CD4-positive, alpha-beta T cell treated with Interleukin-15 for 4 hours (primary cell): ENCODE measurements around the gene NUDCD3.

Source experiments
- DNase-seq: peaks from one replicate; pipeline ENCODE4 v3.0.0-alpha.2; 2020; ENCODE audit warnings: low spot score

The NUDCD3 gene

DNA sequence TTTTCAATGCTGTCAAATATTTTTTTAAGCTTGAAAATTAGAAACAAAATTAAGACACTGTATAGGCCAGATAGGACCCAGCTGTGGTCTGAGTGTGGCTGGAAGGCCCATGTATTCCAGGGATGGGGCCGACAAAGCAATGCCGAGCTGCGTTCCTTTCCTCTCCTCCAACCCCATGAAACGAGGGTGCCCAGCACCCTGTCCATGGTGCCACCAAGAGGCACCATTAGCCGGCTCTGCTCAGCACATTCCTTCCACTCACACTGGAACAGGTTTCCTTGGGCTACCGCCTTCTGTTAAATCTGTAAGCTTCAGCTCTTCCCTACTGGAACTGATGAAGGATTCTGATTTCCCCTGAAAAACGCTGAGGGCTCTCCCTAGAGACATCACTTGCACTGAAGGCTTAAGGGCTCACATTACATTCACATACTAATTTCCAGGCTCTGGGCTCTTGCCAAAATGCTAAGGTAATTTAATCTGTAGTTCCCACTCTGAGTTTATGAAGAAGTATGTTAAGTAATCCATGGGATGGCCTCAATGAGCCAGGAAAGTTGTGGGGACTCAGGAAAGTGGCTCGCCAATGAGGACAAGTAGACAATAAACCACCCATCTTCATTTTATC is 91.4 kb downstream of the NUDCD3 start:
- no peak for DNase-seq

DNA sequence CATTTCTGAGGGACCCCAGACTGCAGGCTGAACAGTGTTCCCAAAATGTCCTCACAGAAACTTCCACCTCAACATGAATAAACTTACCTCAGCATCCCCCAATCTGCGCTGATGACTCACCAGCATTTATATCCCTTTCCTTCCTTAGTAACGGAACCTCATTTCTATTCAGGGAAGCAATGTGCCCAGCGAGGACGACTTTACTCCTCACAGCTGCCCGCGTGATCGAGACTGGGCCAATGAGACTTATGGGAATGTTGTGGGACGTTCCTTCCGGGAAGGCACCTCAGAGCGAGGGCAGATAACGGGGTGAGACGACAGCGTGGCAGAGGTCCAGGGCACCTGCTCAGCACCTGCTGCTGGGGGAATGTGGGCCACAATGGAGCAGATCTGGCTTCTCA is 91.9 kb downstream of the NUDCD3 start:
- DNase-seq: no peak

- no peak for DNase-seq
Measured at GRCh38 chr7:44396931-44397545, 93.4 kb downstream of the NUDCD3 start.

GRCh38 chr7:44396496-44396895 is 94.0 kb downstream of the NUDCD3 start:
- no peak for DNase-seq

DNA sequence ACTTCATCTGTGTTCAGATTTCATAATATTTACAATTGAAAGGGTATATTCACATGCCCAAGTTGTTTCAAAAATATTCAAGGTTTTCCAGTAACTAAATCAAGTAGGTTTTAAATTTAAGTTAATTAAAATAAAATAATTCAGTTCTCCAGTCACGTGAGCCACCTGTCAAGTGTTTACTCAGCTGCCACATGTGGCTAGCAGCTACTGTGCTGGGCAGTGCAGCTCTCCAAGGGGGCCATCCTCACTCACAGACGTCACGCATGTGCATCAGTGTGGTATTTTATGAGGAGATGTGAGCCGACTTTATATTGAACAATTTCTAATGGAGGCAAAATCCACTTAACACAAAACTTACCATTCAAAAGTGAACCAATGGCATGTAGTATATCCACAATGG is 95.4 kb downstream of the NUDCD3 start:
- DNase-seq: no peak

DNA sequence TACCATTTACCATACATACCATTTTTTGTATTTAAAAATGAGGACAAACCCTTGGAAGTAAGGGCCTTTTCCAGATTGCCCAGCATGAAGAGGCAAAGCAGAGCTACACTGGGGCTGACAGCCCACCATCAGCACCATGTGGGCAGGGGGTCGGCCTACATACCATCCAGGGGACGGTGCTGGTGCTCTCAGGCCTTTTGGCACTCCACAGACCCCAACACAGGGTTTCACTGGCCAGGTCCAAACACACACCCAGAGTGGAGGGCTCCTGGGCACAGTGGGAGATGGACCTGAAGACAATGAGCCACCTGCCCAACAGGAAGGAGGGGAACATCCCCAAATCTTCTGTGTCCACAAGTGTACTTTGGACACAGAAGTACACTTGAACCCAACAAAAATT is 95.8 kb downstream of the NUDCD3 start:
- no peak for DNase-seq

- no peak for DNase-seq
Measured at GRCh38 chr7:44394112-44394447, 96.4 kb downstream of the NUDCD3 start.

GRCh38 chr7:44393238-44394111 is 97.0 kb downstream of the NUDCD3 start:
- no peak for DNase-seq

DNA sequence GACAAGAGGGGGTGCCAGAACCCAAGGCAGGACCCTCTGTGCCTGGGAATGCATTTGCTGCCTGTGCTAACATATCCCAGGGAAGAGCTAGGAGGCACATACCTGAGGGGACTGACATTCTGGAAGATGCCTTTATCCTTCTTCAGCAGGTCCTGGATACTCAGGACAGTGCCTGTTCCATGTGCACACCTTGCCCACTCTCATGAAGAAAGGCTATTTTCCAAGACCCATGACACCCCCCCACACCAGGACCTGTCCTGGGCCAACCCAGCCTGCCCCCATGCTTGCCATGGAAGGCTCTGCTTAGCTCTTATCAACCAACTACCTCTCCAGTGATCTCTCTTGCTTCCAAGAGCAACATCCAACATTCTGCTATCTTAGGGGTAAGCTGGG is 97.8 kb downstream of the NUDCD3 start:
- no peak for DNase-seq

DNA sequence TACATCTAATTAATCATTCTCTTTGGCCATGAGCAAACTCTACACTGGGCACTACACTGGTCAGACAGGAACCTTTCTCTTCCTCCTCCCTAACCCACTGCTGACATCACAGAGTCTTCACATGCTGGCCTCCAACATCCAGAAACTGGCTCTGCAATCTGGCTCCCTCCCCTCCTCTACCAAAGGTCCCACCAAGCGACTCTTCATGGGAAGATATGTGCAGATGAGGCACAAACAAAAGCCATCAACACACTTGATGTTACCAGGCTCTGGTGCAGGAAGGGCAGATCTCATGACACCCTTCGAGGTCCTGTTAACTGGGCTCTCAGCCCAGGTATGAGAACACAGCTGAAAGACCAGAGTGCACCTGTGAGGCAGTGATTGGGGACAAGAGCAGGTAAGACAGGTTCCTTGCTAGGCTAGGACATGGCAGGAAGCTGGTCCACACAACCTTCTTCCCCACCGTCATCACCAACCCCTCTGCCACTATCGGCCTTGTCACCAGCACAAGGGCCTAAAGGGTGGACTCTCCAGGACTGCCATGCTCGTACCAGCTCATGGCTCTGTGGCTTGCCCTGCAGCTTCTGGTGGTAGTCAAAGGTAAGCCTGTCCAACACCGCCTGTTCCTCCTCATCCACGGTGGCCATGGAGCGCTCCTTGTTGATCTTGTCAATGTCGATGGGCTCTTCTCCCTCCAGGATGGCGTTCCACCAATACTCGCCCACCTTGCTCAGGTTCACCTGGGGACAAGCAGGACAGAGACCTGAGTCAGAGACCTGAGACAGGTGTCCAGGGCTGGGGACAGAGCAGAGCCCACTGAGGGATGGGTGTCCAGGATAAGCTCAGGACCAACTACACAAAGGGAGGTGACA is 98.5 kb downstream of the NUDCD3 start:
- no peak for DNase-seq

DNA sequence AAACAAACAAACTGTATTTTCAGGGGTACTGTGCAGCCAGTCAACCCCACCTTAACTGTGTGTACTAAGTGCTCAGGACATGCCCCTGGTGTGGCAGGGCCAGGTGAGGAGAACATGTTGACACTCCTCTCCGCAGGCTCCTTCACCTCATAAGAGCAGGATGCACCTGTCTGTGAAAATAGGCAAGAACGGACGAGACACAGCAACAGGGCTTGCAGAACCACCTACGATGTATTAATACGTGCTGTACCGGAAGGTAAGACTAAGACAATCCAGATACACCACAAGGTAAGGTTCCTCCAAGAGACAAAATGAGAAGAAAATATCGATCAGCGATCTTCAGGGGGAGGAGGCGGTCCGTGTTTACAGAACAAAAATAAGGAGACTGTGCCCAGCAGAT is 99.3 kb downstream of the NUDCD3 start:
- no peak for DNase-seq

- no peak for DNase-seq
Measured at GRCh38 chr7:44390701-44391100, 99.8 kb downstream of the NUDCD3 start.

DNA sequence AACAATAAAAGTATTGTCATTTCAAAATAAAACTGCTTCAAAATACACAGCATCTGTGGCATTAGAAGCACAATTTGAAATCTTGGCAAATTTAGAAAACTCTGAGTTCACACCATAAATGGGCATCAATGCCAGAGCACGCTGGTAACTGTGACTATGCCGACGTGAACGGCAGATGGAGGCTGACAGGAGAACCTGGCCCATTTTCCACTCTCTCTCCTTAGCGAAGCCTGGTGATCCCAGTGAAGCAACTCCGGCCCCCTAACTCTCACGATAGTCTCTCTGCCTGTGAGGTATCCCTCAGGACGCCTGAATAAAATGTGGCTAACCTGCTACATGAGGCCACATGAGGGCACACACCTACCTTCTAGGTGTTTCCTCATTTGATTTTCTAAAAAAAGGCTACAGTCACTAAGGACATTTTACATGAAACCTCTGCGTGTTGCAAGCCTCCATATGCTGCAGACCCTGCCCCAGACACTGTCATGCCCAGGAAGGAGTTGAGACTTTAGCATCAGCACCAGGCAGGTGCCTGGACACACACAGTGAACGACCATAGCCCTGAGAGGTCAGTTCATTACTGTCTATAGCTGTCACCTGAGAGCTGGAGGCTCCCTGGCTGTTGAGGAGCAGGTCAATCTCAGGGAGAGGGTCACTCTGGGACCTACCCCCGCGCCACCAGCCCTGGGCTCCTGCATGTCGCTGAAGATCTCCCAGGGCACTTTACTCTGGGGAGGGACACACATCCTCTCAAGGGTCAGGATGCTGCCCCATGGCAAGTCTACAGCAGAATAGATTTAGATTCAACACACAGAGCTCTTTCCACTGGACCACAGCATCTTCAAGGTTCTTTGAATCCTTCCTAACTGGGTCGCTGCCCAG is 102.1 kb downstream of the NUDCD3 start:
- no peak for DNase-seq

- DNase-seq: no peak
Measured at GRCh38 chr7:44387389-44387788, 103.1 kb downstream of the NUDCD3 start.

DNA sequence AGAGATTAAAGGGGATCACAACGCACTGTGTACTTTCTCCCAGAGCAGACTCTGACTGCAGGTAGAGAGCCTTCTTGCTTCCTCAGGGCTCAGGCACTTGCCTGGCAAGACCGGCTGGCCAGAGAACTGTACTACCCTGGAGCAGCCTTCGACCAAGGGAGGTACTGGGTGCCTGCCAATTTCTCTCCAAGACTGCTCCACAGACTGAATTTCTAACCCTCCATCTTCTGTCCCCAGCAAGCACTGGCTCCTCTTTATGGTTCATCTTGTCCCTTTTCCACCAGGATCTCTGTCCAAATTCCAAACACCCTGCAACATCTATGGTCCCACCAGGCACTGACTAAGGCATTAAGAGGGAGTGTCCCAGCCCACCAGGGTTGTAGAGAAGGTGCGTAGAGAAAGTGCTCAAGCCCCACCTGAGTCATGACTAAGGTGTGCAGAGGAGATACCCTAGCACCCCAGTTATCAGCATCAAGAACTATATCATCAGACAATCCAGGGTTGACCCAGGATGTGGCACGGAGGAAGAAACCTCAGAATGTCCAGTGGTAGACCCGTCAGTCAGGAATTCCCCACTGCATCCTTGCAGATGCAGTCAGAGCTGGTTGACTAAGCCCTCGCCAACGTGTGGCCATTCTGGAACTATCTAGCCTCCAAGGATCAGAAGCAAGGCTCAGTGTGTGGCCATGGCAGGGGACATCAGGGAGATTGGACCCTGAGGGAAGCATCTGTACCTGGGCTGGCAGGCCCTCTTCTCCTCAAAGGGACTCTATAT is 104.1 kb downstream of the NUDCD3 start:
- no peak for DNase-seq

DNA sequence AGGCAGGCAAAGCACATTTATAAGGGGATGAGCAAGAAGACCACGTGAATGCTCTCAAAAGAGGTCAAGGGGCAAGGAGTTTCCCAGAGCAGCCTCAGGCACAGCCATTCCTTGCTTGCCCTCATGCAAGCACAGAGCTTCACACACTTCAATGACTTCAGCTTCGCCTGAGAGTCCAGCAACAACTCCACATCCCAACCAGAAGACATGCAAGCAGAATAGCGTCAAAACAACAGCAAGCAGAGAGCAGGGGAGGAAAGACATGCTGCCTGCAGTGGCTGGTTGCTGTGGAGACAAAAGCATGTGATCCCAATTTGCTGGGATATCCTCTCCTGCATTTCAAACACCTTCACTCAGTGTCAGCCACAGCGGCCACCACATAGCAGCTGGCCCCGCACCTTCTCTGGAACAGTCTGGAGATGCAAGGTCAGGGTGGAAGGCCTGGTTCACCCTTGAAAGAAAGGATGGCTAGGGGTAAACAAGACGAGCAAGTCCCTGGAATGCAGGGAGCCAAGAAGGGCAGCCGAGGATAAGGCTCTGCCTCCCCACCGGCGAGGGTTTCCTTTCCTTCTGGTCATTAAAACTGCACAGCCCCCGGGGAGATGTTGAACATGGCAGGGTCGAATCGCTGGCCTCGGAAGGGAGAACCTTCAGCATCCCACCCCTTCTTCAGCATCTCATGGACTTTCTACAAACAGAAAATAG is 104.9 kb downstream of the NUDCD3 start:
- DNase-seq: no peak

- no peak for DNase-seq
Measured at GRCh38 chr7:44384586-44385433, 105.6 kb downstream of the NUDCD3 start.

GRCh38 chr7:44383566-44383965 is 106.9 kb downstream of the NUDCD3 start:
- DNase-seq: no peak
